SU-DHL-6 (cell line): ENCODE results near the gene DCLK1.

ENCODE experiments used
- H2AFZ ChIP-seq: fragments of 200-600 bp; sonication (generic); 2 replicates; pipeline ENCODE4 v1.6.1; 2014; ENCODE audit warnings: low read depth, mild to moderate bottlenecking, moderate library complexity, mixed read lengths, antibody characterized with exemption, low read length; ENCODE audit not compliant: severe bottlenecking
- H3F3A ChIP-seq: fragments of 200-600 bp; shearing (Covaris generic); 2 replicates; pipeline ENCODE4 v1.6.0; 2016; ENCODE audit warnings: antibody characterized with exemption, mild to moderate bottlenecking; ENCODE audit not compliant: insufficient read depth
- H3K27ac ChIP-seq: fragments of 200-600 bp; sonication (generic); 2 replicates; pipeline ENCODE4 v1.5.1; 2016; ENCODE audit warnings: low read depth, mild to moderate bottlenecking, low read length, moderate library complexity, mixed read lengths
- H3K27me3 ChIP-seq: fragments of 200-600 bp; sonication (generic), shearing (Covaris generic); 2 replicates; pipeline ENCODE4 v1.6.0; 2014; ENCODE audit warnings: mild to moderate bottlenecking, low read length
- H3K36me3 ChIP-seq: fragments of 200-600 bp; sonication (generic); 2 replicates; pipeline ENCODE4 v1.6.1; 2014; ENCODE audit warnings: mild to moderate bottlenecking, low read length, mixed read lengths
- H3K4me2 ChIP-seq: fragments of 300-600, 200-600 bp; shearing (Covaris generic), sonication (generic); 2 replicates; pipeline ENCODE4 v1.6.0; 2014; ENCODE audit warnings: low read length, low read depth, mild to moderate bottlenecking; ENCODE audit not compliant: poor library complexity, severe bottlenecking
- H3K4me3 ChIP-seq: fragments of 200-600 bp; sonication (generic); 2 replicates; pipeline ENCODE4 v1.5.1; 2014; ENCODE audit warnings: antibody characterized with exemption, low read length, mild to moderate bottlenecking, mixed read lengths; ENCODE audit not compliant: insufficient read depth, poor library complexity, severe bottlenecking
- H3K79me2 ChIP-seq: fragments of 200-600 bp; sonication (generic); 2 replicates; pipeline ENCODE4 v1.6.1; 2014; ENCODE audit warnings: mild to moderate bottlenecking, low read length, moderate library complexity; ENCODE audit not compliant: insufficient read depth
- H3K9ac ChIP-seq: fragments of 200-600 bp; sonication (generic); 2 replicates; pipeline ENCODE4 v1.7.0; 2014; ENCODE audit warnings: mild to moderate bottlenecking, low read length
- H3K9me2 ChIP-seq: fragments of 200-600 bp; sonication (generic); replicated peaks from 2 replicates; pipeline ENCODE4 v1.6.1; 2014; ENCODE audit warnings: low read length; ENCODE audit not compliant: insufficient read depth
- H3K9me3 ChIP-seq: fragments of 200-600 bp; sonication (generic); 2 replicates; pipeline ENCODE4 v1.6.1; 2014; ENCODE audit warnings: low read length, mixed read lengths; ENCODE audit not compliant: insufficient read depth
- H4K20me1 ChIP-seq: fragments of 200-600 bp; sonication (generic); 2 replicates; pipeline ENCODE4 v1.6.1; 2014; ENCODE audit warnings: low read depth, mild to moderate bottlenecking, antibody characterized with exemption, low read length, moderate library complexity, mixed read lengths
- EZH2phosphoT487 ChIP-seq: fragments of 200-600 bp; sonication (generic), shearing (Covaris generic); conservative IDR thresholded peaks from 2 replicates; pipeline ENCODE4 v1.6.1; 2018; ENCODE audit warnings: mild to moderate bottlenecking, antibody characterized with exemption, low read length, moderate library complexity, mixed read lengths
- TF ChIP-seq, protein P1 (sequence below): fragments of 200-600 bp; sonication (generic); IDR thresholded peaks from one replicate; pipeline ENCODE4 v1.5.1; 2017; ENCODE audit warnings: antibody characterized with exemption, mild to moderate bottlenecking, low read length, moderate library complexity; ENCODE audit not compliant: insufficient read depth, poor library complexity, severe bottlenecking

DCLK1 gene

DNA sequence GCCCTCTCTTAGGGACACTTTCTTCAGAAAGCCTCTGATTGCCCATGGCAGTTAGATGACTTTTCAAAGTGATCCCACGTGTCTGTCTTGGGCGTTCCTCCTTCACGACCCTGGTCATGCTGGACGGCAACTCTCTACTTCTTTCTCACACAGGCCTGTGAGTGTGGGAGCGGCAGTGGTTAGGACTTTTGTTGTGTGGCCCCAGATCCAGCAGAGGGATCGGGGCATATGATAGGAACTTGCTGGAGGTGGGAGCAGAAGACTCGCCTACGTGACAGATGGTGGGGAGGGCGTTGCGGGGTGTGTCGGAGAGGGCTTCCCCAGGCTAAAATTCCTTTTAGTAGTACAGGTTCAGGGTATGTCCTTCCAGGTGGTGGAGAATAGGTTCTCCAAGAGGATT, 365.2 kb downstream of the DCLK1 start:
- H3K4me3 ChIP-seq, result no peak overlapping the region
- no peak overlapping the region for H3K27ac ChIP-seq
- no peaks in the 10 kb centered on the region for H3K9me2 ChIP-seq
- H3K9me3 ChIP-seq, result peaks cover 16% of the 10 kb centered on the region; the same call in 1 of the 2 replicates
- H2AFZ ChIP-seq, result no peak overlapping the region
- H3K4me2 ChIP-seq, result no peak overlapping the region
- H4K20me1 ChIP-seq, result no peaks in the 10 kb centered on the region
- H3K79me2 ChIP-seq, result no peaks in the 10 kb centered on the region
- no peak overlapping the region for H3K9ac ChIP-seq
- no peaks in the 10 kb centered on the region for H3F3A ChIP-seq
- TF ChIP-seq EZH2phosphoT487, result no peak
- TF ChIP-seq, protein P1, sequence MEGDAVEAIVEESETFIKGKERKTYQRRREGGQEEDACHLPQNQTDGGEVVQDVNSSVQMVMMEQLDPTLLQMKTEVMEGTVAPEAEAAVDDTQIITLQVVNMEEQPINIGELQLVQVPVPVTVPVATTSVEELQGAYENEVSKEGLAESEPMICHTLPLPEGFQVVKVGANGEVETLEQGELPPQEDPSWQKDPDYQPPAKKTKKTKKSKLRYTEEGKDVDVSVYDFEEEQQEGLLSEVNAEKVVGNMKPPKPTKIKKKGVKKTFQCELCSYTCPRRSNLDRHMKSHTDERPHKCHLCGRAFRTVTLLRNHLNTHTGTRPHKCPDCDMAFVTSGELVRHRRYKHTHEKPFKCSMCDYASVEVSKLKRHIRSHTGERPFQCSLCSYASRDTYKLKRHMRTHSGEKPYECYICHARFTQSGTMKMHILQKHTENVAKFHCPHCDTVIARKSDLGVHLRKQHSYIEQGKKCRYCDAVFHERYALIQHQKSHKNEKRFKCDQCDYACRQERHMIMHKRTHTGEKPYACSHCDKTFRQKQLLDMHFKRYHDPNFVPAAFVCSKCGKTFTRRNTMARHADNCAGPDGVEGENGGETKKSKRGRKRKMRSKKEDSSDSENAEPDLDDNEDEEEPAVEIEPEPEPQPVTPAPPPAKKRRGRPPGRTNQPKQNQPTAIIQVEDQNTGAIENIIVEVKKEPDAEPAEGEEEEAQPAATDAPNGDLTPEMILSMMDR, result no peak
- H3K27me3 ChIP-seq, result no peaks in the 10 kb centered on the region
- no peaks in the 10 kb centered on the region for H3K36me3 ChIP-seq

DNA sequence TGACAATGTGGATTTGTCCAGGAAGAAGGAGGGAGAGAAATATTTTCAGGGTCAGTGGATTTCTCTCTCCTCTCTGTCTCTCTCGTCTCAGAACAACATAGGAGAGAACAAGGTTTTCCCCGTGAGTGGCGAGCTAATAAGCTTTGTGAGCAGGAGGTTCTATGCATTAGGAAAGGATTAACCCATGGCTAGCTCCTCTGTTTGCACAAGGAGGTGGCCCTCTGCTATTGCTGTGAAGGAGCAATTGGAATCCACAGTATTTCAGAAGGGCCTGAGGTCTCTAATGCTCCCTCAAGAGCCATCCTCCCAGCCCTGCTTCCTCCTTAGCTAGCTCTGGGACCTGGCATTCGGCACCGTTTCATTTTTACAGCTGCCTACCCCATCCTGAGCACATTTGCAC, 365.8 kb downstream of the DCLK1 start:
- no peaks in the 10 kb centered on the region for H3F3A ChIP-seq
- H3K9me2 ChIP-seq, result no peaks in the 10 kb centered on the region
- no peak overlapping the region for H2AFZ ChIP-seq
- TF ChIP-seq, protein P1, result no peak
- TF ChIP-seq EZH2phosphoT487, result no peak
- H3K4me3 ChIP-seq, result no peak overlapping the region
- H3K79me2 ChIP-seq, result no peaks in the 10 kb centered on the region
- H3K9me3 ChIP-seq, result peaks cover 16% of the 10 kb centered on the region; the same call in 1 of the 2 replicates
- no peaks in the 10 kb centered on the region for H3K36me3 ChIP-seq
- H3K27me3 ChIP-seq, result no peaks in the 10 kb centered on the region
- H3K27ac ChIP-seq, result no peak overlapping the region
- H3K4me2 ChIP-seq, result no peak overlapping the region
- no peaks in the 10 kb centered on the region for H4K20me1 ChIP-seq
- H3K9ac ChIP-seq, result no peak overlapping the region

DNA sequence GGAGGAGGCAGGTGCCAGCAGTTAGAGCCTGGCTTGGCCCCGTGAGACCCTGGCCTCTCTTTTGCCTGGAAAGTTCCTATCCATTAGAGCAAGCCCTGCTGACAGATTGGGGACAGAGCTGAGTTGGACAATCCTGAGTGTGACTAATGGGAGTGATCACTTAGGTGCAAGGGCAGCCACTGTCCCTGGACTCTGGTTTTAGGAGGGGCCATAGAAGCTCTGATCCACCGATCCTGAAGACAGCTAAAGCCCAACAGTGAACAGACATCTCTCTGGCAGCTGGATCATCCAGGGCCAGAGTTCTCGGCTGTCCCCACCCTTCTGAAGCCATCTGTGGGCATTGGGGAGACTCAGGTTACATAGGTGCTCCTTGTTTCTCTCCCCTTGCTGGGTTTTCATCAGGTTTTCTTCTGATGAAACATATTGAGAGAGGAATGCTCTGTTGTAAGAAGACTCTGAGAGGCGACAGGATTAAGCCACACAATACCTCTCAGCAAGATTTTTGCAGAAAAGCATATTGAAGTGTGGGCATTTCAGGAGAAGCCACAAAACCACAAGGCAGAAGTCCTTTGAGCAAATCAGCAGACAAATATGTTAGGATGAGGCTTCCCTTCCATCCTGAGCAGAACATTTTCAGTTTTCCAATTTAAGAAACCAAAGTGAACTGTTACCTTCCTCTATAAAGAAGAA, 366.7 kb downstream of the DCLK1 start:
- H3K36me3 ChIP-seq, result no peaks in the 10 kb centered on the region
- H3K9ac ChIP-seq, result no peak overlapping the region
- no peaks in the 10 kb centered on the region for H3K27me3 ChIP-seq
- no peaks in the 10 kb centered on the region for H3K79me2 ChIP-seq
- no peak overlapping the region for H3K4me3 ChIP-seq
- no peak overlapping the region for H3K4me2 ChIP-seq
- peaks cover 16% of the 10 kb centered on the region; the same call in 1 of the 2 replicates for H3K9me3 ChIP-seq
- no peaks in the 10 kb centered on the region for H3K9me2 ChIP-seq
- no peaks in the 10 kb centered on the region for H3F3A ChIP-seq
- TF ChIP-seq, protein P1, result no peak
- TF ChIP-seq EZH2phosphoT487, result no peak
- no peak overlapping the region for H3K27ac ChIP-seq
- no peak overlapping the region for H2AFZ ChIP-seq
- H4K20me1 ChIP-seq, result no peaks in the 10 kb centered on the region

DNA sequence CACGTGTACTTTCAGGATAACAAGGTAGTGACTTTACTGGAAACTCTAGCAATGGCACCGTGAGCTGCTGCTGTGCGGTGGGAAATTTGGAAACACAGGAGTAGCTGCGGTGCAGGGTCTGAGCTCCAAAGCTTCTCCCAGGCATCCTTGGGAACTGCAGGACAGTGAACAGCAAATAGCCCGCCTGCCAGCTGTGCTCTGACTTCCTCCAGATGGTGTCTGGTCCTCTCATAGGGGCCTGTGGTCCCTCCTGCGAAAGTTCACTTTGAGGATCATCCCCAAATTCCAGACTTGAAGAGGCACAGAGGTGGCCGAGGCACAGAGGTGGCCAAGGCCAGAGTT, 367.4 kb downstream of the DCLK1 start:
- H4K20me1 ChIP-seq, result no peaks in the 10 kb centered on the region
- no peaks in the 10 kb centered on the region for H3K27me3 ChIP-seq
- no peak overlapping the region for H3K9ac ChIP-seq
- H3K36me3 ChIP-seq, result no peaks in the 10 kb centered on the region
- TF ChIP-seq, protein P1, result no peak
- TF ChIP-seq EZH2phosphoT487, result no peak
- H3K4me3 ChIP-seq, result no peak overlapping the region
- no peaks in the 10 kb centered on the region for H3K9me2 ChIP-seq
- H2AFZ ChIP-seq, result no peak overlapping the region
- H3F3A ChIP-seq, result no peaks in the 10 kb centered on the region
- peaks cover 16% of the 10 kb centered on the region; the same call in 1 of the 2 replicates for H3K9me3 ChIP-seq
- no peaks in the 10 kb centered on the region for H3K79me2 ChIP-seq
- H3K4me2 ChIP-seq, result no peak overlapping the region
- no peak overlapping the region for H3K27ac ChIP-seq
